ENCODE measurements around the gene LBX2. TPM values are rescaled to one million over a fixed set of nuclear protein-coding genes. Genes with fewer than 3 reads are reported as not detected.

LBX2 gene
- total and polyA plus RNA-seq, 9 of the 15 experiments (the other 6 are each of a cell fraction or from before 2014, with no cell fraction given): 0.39 to 6.2 (median 1.8) TPM; not detected in 1

- in situ Hi-C loops (cut with MboI): no loop called here
Measured at GRCh38 chr2:74542978-74543377, 43.6 kb upstream of the LBX2 start.

GRCh38 chr2:74540291-74540690 lies 40.9 kb upstream of the LBX2 start:
- POLR2A ChIA-PET: interaction anchor here (4.3 kb wide), 1 partner anchor 10 kb away, joined by 25 read pairs; the partner anchor contains the start of genes AUP1 and HTRA2
- Histone ChIP-seq H3K27me3 (ENCODE audit: control insufficient read depth in 2 of 2, insufficient read depth in 2 of 2, low read length in 2 of 2) (no peaks in the 10 kb centered on the region), H3K9ac (ENCODE audit: insufficient read depth in 1 of 2, low read depth in 2 of 2, low read length in 2 of 2) (peak overlapping the region in 1 of 2 experiments; percentile 14; a peak in 1 of 4 replicates), H3K27ac (ENCODE audit: extremely low read depth, low read depth, low read length) (no peak overlapping the region), H4K20me1 (replicated peaks; ENCODE audit: control insufficient read depth, insufficient read depth, low read length) (no peaks in the 10 kb centered on the region), H3K4me3 (no peak overlapping the region), H3K79me2 (ENCODE audit: control insufficient read depth, insufficient read depth, low read length) (no peaks in the 10 kb centered on the region), H2AFZ (ENCODE audit: low read depth, low read length) (no peak overlapping the region), H3K9me3 (replicated peaks; ENCODE audit: control insufficient read depth, insufficient read depth, low read depth, low read length) (no peaks in the 10 kb centered on the region), H3K4me1 (replicated peaks in 1 of 2; ENCODE audit: control insufficient read depth in 2 of 2, insufficient read depth in 2 of 2, low read length in 2 of 2) (peaks cover 5 to 21% of the 10 kb centered on the region in 2 experiments; a peak in 4 of 5 replicates), H3K4me2 (ENCODE audit: insufficient read depth, low read length) (no peak overlapping the region), H3K9me1 (ENCODE audit: control insufficient read depth, insufficient read depth, low read length) (no peaks in the 10 kb centered on the region), H3K36me3 (ENCODE audit: control insufficient read depth, insufficient read depth, low read length) (no peaks in the 10 kb centered on the region)
- DNase-seq (ENCODE audit: extremely low read depth in 1 of 4, low spot score in 3 of 4) (no peak), FAIRE-seq (no peak), ATAC-seq (no peak)
- in situ Hi-C loops (cut with MboI) (no loop called here), intact Hi-C loops (cut with micrococcal nuclease) (no loop called here)
- no TSS peak for BruUV-seq (replicated peaks)
- CTCF ChIA-PET (ENCODE audit: low intra/inter-chr PET ratio): no interaction called here
- 40% methylated on average over 5 of the region's 5 CpGs for WGBS (ENCODE audit: insufficient coverage, low coverage, missing lambda C conversion rate)
- TF ChIP-seq SMARCC2 (IDR thresholded peaks at IDR 0.05; ENCODE audit: low read depth): no peak
- TF ChIP-seq NRF1 (conservative IDR thresholded peaks at IDR 0.05 in 1 of 2, IDR thresholded peaks at IDR 0.05 in 1 of 2): no peak
- no peak for TF ChIP-seq E2F4 (CRISPR knock-in tag; IDR thresholded peaks at IDR 0.05; ENCODE audit: low read depth)
- no peak for TF ChIP-seq MXD1 (CRISPR knock-in tag; IDR thresholded peaks at IDR 0.05; ENCODE audit: borderline replicate concordance, poor library complexity, severe bottlenecking)
- no peak for TF ChIP-seq ZNF347 (CRISPR knock-in tag; IDR thresholded peaks at IDR 0.05; ENCODE audit: low read depth)
- TF ChIP-seq CBX1 (IDR thresholded peaks at IDR 0.05; ENCODE audit: low read depth): no peak
- no peak for TF ChIP-seq CBX5 (IDR thresholded peaks at IDR 0.05; ENCODE audit: borderline replicate concordance, low read depth)
- no peak for TF ChIP-seq DLX4 (CRISPR knock-in tag; IDR thresholded peaks at IDR 0.05)
- no peak for TF ChIP-seq POLR2H (tag; IDR thresholded peaks at IDR 0.05; ENCODE audit: low read depth)
- TF ChIP-seq NR0B1 (IDR thresholded peaks at IDR 0.05; ENCODE audit: partially characterized antibody): no peak

More at GRCh38 chr2:74542978-74543377, 43.6 kb upstream of the LBX2 start:
- Histone ChIP-seq H3K79me2 (ENCODE audit: control insufficient read depth, insufficient read depth, low read length) (no peaks in the 10 kb centered on the region), H3K36me3 (ENCODE audit: control insufficient read depth, insufficient read depth, low read length) (no peaks in the 10 kb centered on the region), H3K4me3 (no peak overlapping the region), H3K9me1 (ENCODE audit: control insufficient read depth, insufficient read depth, low read length) (no peaks in the 10 kb centered on the region), H3K27ac (ENCODE audit: extremely low read depth, low read depth, low read length) (no peak overlapping the region), H3K4me2 (ENCODE audit: insufficient read depth, low read length) (no peak overlapping the region), H3K27me3 (ENCODE audit: control insufficient read depth in 2 of 2, insufficient read depth in 2 of 2, low read length in 2 of 2) (no peaks in the 10 kb centered on the region), H3K9ac (ENCODE audit: insufficient read depth in 1 of 2, low read depth in 2 of 2, low read length in 2 of 2) (no peak overlapping the region), H3K4me1 (replicated peaks in 1 of 2; ENCODE audit: control insufficient read depth in 2 of 2, insufficient read depth in 2 of 2, low read length in 2 of 2) (peaks cover 12 to 21% of the 10 kb centered on the region in 2 experiments), H4K20me1 (replicated peaks; ENCODE audit: control insufficient read depth, insufficient read depth, low read length) (no peaks in the 10 kb centered on the region), H2AFZ (ENCODE audit: low read depth, low read length) (no peak overlapping the region), H3K9me3 (replicated peaks; ENCODE audit: control insufficient read depth, insufficient read depth, low read depth, low read length) (no peaks in the 10 kb centered on the region)
- DNase-seq (ENCODE audit: extremely low read depth in 1 of 4, low spot score in 3 of 4) (no peak), ATAC-seq (no peak), FAIRE-seq (no peak)
- ChIA-PET CTCF (ENCODE audit: low intra/inter-chr PET ratio) (interaction anchor here (0.7 to 1.1 kb wide), 2 partner anchors 59 to 215 kb away, joined by 3 to 4 read pairs; no protein-coding TSS in a partner anchor), POLR2A (interaction anchor here (0.8 to 1.4 kb wide), 3 partner anchors 8 to 41 kb away, joined by 3 to 4 read pairs (median 3); no protein-coding TSS in a partner anchor)
- intact Hi-C loops (cut with micrococcal nuclease): no loop called here
- TF ChIP-seq MTA3 (IDR thresholded peaks at IDR 0.05; ENCODE audit: borderline replicate concordance): no peak
- TF ChIP-seq GTF2F1 (IDR thresholded peaks at IDR 0.05; ENCODE audit: low read depth, low read length): no peak
- 86% methylated on average over 1 of the region's 1 CpG for WGBS (ENCODE audit: insufficient coverage, low coverage, missing lambda C conversion rate)
- no TSS peak for BruUV-seq (replicated peaks)

Measured in K562 (cell line).